IPS-NIHi11 (cell line): ENCODE measurements around the gene SPINK13.
"Not testable (repeated sequence)": the region's sequence is repeated elsewhere in the genome, so short reads cannot be mapped to it uniquely, and the experiment has no call there.

Experiments
- DNase-seq: peaks from one replicate; pipeline ENCODE4 v3.0.0; 2012; ENCODE audit warnings: mixed read lengths, low spot score

SPINK13 gene

DNA sequence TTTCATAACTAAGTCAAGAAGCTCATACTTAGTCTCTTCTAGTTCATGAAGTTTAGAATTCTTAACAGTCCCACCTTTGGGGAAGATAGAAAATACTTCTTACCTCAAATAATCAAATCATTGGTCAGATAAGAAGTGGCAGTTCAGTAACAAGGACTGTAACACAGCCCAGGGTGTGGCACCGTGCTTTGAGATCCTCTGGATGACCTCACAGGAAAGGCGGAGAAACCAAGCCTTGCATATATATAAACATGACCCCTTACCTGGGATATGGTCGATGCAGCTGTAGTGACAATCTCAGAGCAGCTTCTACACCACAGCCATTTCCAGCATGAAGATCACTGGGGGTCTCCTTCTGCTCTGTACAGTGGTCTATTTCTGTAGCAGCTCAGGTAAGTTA lies 43.6 kb downstream of the SPINK13 start, which contains the start of gene SPINK7:
SPINK7 (plus strand) TSS at position 271 of the 400 bp plus-strand sequence; CDS start at position 332, 61 bp downstream.
- no peak for DNase-seq

DNA sequence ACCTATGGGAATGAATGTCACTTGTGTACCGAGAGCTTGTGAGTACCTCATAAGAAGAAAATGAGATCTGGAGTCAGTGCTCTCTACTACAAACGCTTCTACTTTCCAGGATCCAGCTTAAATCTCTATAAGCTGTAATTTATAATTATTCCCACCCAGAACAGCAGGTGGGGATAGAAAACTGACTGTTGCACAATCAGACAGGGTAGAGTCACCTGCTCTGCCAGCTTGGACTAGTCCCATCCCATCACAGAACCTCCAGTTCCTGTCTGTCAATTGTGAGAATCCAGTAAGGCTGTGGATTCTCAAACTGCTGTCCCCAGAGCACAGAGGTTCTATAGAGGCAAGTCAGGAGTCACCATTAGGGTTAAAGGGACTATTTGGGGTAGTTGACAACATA lies 45.6 kb downstream of the SPINK13 start:
- no peak for DNase-seq

GRCh38 chr5:148314731-148315130 lies 46.1 kb downstream of the SPINK13 start:
- DNase-seq, result no peak

GRCh38 chr5:148320011-148320963 lies 51.7 kb downstream of the SPINK13 start:
- not testable (repeated sequence) for DNase-seq

DNA sequence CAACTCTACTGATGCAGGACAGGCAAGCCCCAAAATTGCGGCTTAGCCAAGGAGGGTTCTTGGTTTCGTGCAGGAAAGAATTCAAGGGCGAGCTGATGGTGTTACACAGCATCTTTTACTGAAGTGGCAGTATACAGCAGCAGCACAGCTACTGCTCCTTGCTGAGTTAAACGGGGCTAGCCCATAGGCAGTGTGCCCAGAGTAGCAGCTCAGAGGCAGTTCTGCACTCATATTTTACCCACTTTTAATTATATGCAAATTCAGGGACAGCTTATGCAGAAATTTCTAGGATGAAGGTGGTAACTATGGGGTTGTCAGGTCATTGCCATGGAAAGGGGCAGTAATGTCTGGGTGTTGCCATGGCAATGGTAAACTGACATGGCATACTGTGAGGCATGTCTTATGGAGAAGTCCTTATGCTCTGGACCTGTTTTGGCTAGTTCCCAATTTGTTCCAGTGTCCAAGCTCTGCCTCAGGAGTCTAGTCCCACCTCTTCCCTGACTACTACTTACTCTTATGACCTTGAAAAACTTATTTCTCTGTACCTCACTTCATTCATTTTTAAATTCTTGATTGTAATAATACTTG lies 64.8 kb downstream of the SPINK13 start:
- no peak for DNase-seq

DNA sequence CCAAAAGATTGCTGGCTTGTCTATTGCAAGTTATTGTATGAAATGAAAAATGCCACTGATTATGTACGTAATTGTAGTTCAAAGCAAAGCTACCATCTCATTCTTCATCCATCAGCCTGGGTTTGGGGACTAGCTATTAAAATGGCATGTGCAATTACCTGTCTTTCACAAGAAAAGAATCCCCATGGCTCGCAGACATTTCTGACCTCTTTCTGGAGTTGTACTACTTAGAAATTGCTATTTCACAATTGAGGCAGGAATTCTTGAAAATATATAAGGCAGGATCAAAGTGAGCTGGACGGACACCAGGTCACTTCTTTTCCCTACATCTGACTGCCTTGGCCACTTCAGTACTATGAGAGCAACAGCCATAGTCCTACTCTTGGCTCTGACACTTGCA lies 66.7 kb downstream of the SPINK13 start, which contains the start of gene SPINK9:
SPINK9 (plus strand) TSS at position 301 of the 400 bp plus-strand sequence; CDS start at position 356, 55 bp downstream.
- DNase-seq, result no peak
